GM12878 (cell line): Measurements from ENCODE around the gene DST. TPM values are rescaled to one million over a fixed set of nuclear protein-coding genes. Genes with fewer than 3 reads are reported as not detected.

Experiments used
- ATAC-seq: fragments of 200-7000 bp; cut with Tn5 transposase; 3 replicates; pipeline ENCODE4 v1.9.1; 2020; ENCODE audit warnings: mild to moderate bottlenecking, moderate library complexity
- BruUV-seq: library from RNA; stranded (reverse); fragments of 400-500 nt; replicated peaks from 2 replicates; lab custom pipeline; 2021; lab: Mats Ljungman, UMichigan
- CTCF ChIA-PET: fragments of 300-600 bp; sonication (Branson Sonifier 250); formaldehyde crosslinking; extraction: SDS; loops from one replicate; lab custom pipeline; 2021; ENCODE audit warnings: inconsistent platforms; lab: Yijun Ruan, JAX
- POLR2A ChIA-PET: fragments of 350-600 bp; formaldehyde crosslinking; extraction: SDS; loops from one replicate; lab custom pipeline; 2021; ENCODE audit warnings: inconsistent platforms; lab: Charles Lee
- RAD21 ChIA-PET: fragments of 300-600 bp; sonication (Branson Sonifier 250); formaldehyde crosslinking; loops from one replicate; lab custom pipeline; 2023; ENCODE audit warnings: antibody characterized with exemption; ENCODE audit not compliant: unreplicated experiment; lab: Charles Lee
- SMC1A ChIA-PET: fragments of 300-600 bp; sonication (Branson Sonifier 250); formaldehyde crosslinking; loops from one replicate; lab custom pipeline; 2023; ENCODE audit not compliant: unreplicated experiment, uncharacterized antibody; lab: Charles Lee
- DNase-seq: peaks from one replicate; pipeline ENCODE4 v3.0.0-alpha.2; 2011; ENCODE audit warnings: low read depth, low spot score
- FAIRE-seq: peaks from 3 replicates; lab custom pipeline; 2011; peaks lifted over from hg19 to GRCh38; lab: Jason Lieb, UNC
- H2AFZ ChIP-seq: 2 replicates; pipeline ENCODE4 v1.6.0; 2011; ENCODE audit warnings: low read depth, low read length, control low read depth; ENCODE audit not compliant: control insufficient read depth
- H3K27ac ChIP-seq: 2 replicates; pipeline ENCODE4 v1.5.1; 2011; ENCODE audit warnings: control low read depth; ENCODE audit not compliant: control insufficient read depth, insufficient read depth
- H3K27me3 ChIP-seq, 2 experiments: replicated peaks in 1 of 2; 2 replicates each; pipeline versions ENCODE4 v1.6.0 to v1.6.1; 2011; ENCODE audit warnings: low read length in 1 of 2; ENCODE audit not compliant: control insufficient read depth in 2 of 2, insufficient read depth in 2 of 2
- H3K36me3 ChIP-seq, 2 experiments: 2 replicates each; pipeline ENCODE4 v1.5.1; 2011; ENCODE audit warnings: low read length in 1 of 2; ENCODE audit not compliant: control insufficient read depth in 2 of 2, insufficient read depth in 2 of 2
- H3K4me1 ChIP-seq: 2 replicates; pipeline ENCODE4 v1.6.1; 2011; ENCODE audit warnings: mild to moderate bottlenecking, low read length, moderate library complexity, mixed read lengths; ENCODE audit not compliant: control insufficient read depth, insufficient read depth
- H3K4me2 ChIP-seq: 2 replicates; pipeline ENCODE4 v1.6.0; 2011; ENCODE audit warnings: control low read depth; ENCODE audit not compliant: control insufficient read depth, insufficient read depth
- H3K4me3 ChIP-seq: fragments of 200-600 bp; sonication (generic); 2 replicates; pipeline ENCODE4 v1.5.1; 2016
- H3K79me2 ChIP-seq: 2 replicates; pipeline ENCODE4 v1.6.0; 2011; ENCODE audit warnings: low read length; ENCODE audit not compliant: control insufficient read depth, insufficient read depth
- H3K9ac ChIP-seq: 2 replicates; pipeline ENCODE4 v1.8.0; 2011; ENCODE audit warnings: low read length, control low read depth, mixed read lengths; ENCODE audit not compliant: control insufficient read depth, insufficient read depth
- H3K9me3 ChIP-seq: replicated peaks from 3 replicates; pipeline ENCODE4 v1.5.1; 2011; ENCODE audit warnings: mild to moderate bottlenecking, low read length; ENCODE audit not compliant: control insufficient read depth, insufficient read depth
- H4K20me1 ChIP-seq: 2 replicates; pipeline ENCODE4 v1.6.0; 2011; ENCODE audit not compliant: control insufficient read depth, insufficient read depth
- BRCA1 ChIP-seq: IDR thresholded peaks from 2 replicates; pipeline ENCODE4 v1.6.1; 2011; ENCODE audit warnings: low read depth, low read length, improper control_type of control experiment
- CBFB ChIP-seq: IDR thresholded peaks from 2 replicates; pipeline ENCODE4 v1.6.1; 2016; ENCODE audit warnings: antibody characterized with exemption, low read depth
- CREB1 ChIP-seq: IDR thresholded peaks from 2 replicates; pipeline ENCODE4 v1.6.1; 2012; ENCODE audit warnings: low read depth, mild to moderate bottlenecking, inconsistent platforms
- DPF2 ChIP-seq: fragments of 450-650 bp; IDR thresholded peaks from 2 replicates; pipeline ENCODE4 v1.6.1; 2017; ENCODE audit warnings: mild to moderate bottlenecking
- EGR1 ChIP-seq, 2 experiments: IDR thresholded peaks; 1 replicate in 1 of 2; 2 replicates in 1 of 2; pipeline ENCODE4 v1.6.1; 2011 to 2012; ENCODE audit warnings: low read depth in 2 of 2, low read length in 2 of 2, borderline replicate concordance in 1 of 2, mild to moderate bottlenecking in 1 of 2, moderate library complexity in 1 of 2
- ETV6 ChIP-seq, 2 experiments: fragments of 450-650 bp in 1 of 2; IDR thresholded peaks in 1 of 2; conservative IDR thresholded peaks in 1 of 2; 2 replicates each; pipeline ENCODE4 v1.6.1; 2014; ENCODE audit warnings: antibody characterized with exemption in 1 of 2, borderline replicate concordance in 1 of 2, low read depth in 1 of 2, mild to moderate bottlenecking in 1 of 2, moderate library complexity in 1 of 2
- GATAD2B ChIP-seq: fragments of 450-650 bp; conservative IDR thresholded peaks from 2 replicates; pipeline ENCODE4 v1.6.1; 2017; ENCODE audit warnings: low read depth, mild to moderate bottlenecking, moderate library complexity
- HDGF ChIP-seq: fragments of 450-650 bp; IDR thresholded peaks from 2 replicates; pipeline ENCODE4 v1.6.1; 2016; ENCODE audit warnings: antibody characterized with exemption
- IKZF1 ChIP-seq: fragments of 450-650 bp; conservative IDR thresholded peaks from 2 replicates; pipeline ENCODE4 v1.6.1; 2017; ENCODE audit warnings: antibody characterized with exemption, mild to moderate bottlenecking
- REST ChIP-seq: IDR thresholded peaks from 2 replicates; pipeline ENCODE4 v1.6.1; 2012; ENCODE audit warnings: mild to moderate bottlenecking, low read depth, low read length
- RUNX3 ChIP-seq: IDR thresholded peaks from 2 replicates; pipeline ENCODE4 v1.6.1; 2012; ENCODE audit warnings: low read length, inconsistent platforms
- SMAD5 ChIP-seq: IDR thresholded peaks from 2 replicates; pipeline ENCODE4 v1.6.1; 2016; ENCODE audit warnings: antibody characterized with exemption, low read depth
- SMARCA5 ChIP-seq: fragments of 450-650 bp; IDR thresholded peaks from 2 replicates; pipeline ENCODE4 v1.6.1; 2017; ENCODE audit warnings: mild to moderate bottlenecking
- SUZ12 ChIP-seq: fragments of 200-600 bp; sonication (generic); IDR thresholded peaks from one replicate; pipeline ENCODE4 v1.6.1; 2018; ENCODE audit warnings: antibody characterized with exemption, mild to moderate bottlenecking; ENCODE audit not compliant: unreplicated experiment
- TAF1 ChIP-seq: IDR thresholded peaks from 2 replicates; pipeline ENCODE4 v1.6.1; 2011; ENCODE audit warnings: mild to moderate bottlenecking, low read depth, low read length, borderline replicate concordance
- TCF12 ChIP-seq: IDR thresholded peaks from 2 replicates; pipeline ENCODE4 v1.6.1; 2011; ENCODE audit warnings: low read depth, mild to moderate bottlenecking, low read length
- WRNIP1 ChIP-seq: IDR thresholded peaks from 2 replicates; pipeline ENCODE4 v1.6.1; 2011; ENCODE audit warnings: low read depth, low read length, improper control_type of control experiment, borderline replicate concordance
- ZNF24 ChIP-seq: fragments of 450-650 bp; IDR thresholded peaks from 2 replicates; pipeline ENCODE4 v1.6.1; 2017; ENCODE audit warnings: antibody characterized with exemption, mild to moderate bottlenecking
- ZNF274 ChIP-seq: IDR thresholded peaks from one replicate; pipeline ENCODE4 v1.8.0; 2011; ENCODE audit not compliant: insufficient read length, insufficient read depth
- WGBS: methylation state at CpG from one replicate; pipeline ENCODE4 v1.1.6; 2016; ENCODE audit warnings: low lambda C conversion rate; ENCODE audit not compliant: insufficient replicate concordance, insufficient coverage; ENCODE audit errors: missing lambda C conversion rate; 5-methylcytosine and 5-hydroxymethylcytosine counted together
- in situ Hi-C: fragments of 300-500 bp; cut with MboI; formaldehyde crosslinking; loops from 9 replicates; pipeline ENCODE4 v1.14.3; 2018; ENCODE audit warnings: mixed read lengths
- intact Hi-C: fragments of 100-400 bp; cut with micrococcal nuclease; formaldehyde crosslinking; loops from one replicate; pipeline ENCODE4 v1.14.2; 2022; ENCODE audit not compliant: unreplicated experiment
- polyA plus RNA-seq, 11 experiments: library from polyadenylated mRNA; depleted of rRNA in 4 of 11; unstranded in 6 of 11; stranded (reverse) in 5 of 11; fragments of >200 nt; fragmentation: Nextera tagmentation in 4 of 11; fragmentation: Illumina TruSeq in 1 of 11; extraction: Ambion mirVana in 4 of 11; extraction: Trizol in 1 of 11; gene quantifications; 1 replicate in 1 of 11; 2 replicates in 10 of 11; pipeline versions ENCODE4 v1.2.1 to v1.2.3, GENCODE V29; 2011 to 2016; ENCODE audit warnings: inconsistent platforms in 2 of 11, missing spikeins in 2 of 11, low read depth in 1 of 11
- total RNA-seq, 4 experiments: library from RNA; depleted of rRNA in 3 of 4; stranded (reverse); fragments of >200 nt in 3 of 4; fragmentation: Illumina TruSeq in 1 of 4; extraction: Trizol in 1 of 4; gene quantifications; 2 replicates each; pipeline versions ENCODE4 v1.2.1 to v1.2.3, GENCODE V29; 2013 to 2021
- TF ChIP-seq, protein P1 (sequence below): IDR thresholded peaks from 2 replicates; pipeline ENCODE4 v1.6.1; 2012; ENCODE audit warnings: low read length, inconsistent platforms

The DST gene
- total and polyA plus RNA-seq, 10 of the 15 experiments (the other 5 are each of a cell fraction or from before 2014, with no cell fraction given), result 32.1 to 156 (median 75.0) TPM

GRCh38 chr6:56573624-56574023 is 69.1 kb downstream of the DST start (continued):
- TF ChIP-seq REST, result no peak
- no peak for TF ChIP-seq SUZ12

GRCh38 chr6:56572788-56573471 is 69.8 kb downstream of the DST start:
- Histone ChIP-seq H3K4me3 (no peak overlapping the region), H3K79me2 (no peaks in the 10 kb centered on the region), H4K20me1 (no peaks in the 10 kb centered on the region), H3K4me1 (no peaks in the 10 kb centered on the region), H3K36me3 (peaks cover 0 to 19% of the 10 kb centered on the region in 2 experiments; a peak in 3 of 4 replicates), H3K9me3 (no peaks in the 10 kb centered on the region), H3K27ac (no peak overlapping the region), H2AFZ (no peak overlapping the region), H3K9ac (no peak overlapping the region), H3K27me3 (no peaks in the 10 kb centered on the region), H3K4me2 (no peak overlapping the region)
- no TSS peak for BruUV-seq
- in situ Hi-C loops (no loop called here), intact Hi-C loops (no loop called here)
- FAIRE-seq, result no peak
- no peak for ATAC-seq
- ChIA-PET POLR2A (interaction anchor here (0.6 kb wide), 1 partner anchor 9 kb away, joined by 3 read pairs; no protein-coding TSS in a partner anchor), SMC1A (interaction anchor here (0.9 to 1.5 kb wide), 3 partner anchors 8 to 278 kb away, joined by 3 to 5 read pairs (median 3); no protein-coding TSS in a partner anchor), RAD21 (interaction anchor here (1.1 kb wide), 1 partner anchor 20 kb away, joined by 5 read pairs; no protein-coding TSS in a partner anchor), CTCF (interaction anchor here (0.9 to 1.4 kb wide), 6 partner anchors 20 to 76 kb away, joined by 3 to 7 read pairs (median 3); no protein-coding TSS in a partner anchor)
- TF ChIP-seq BRCA1, result no peak
- no peak for TF ChIP-seq ZNF274
- TF ChIP-seq IKZF1, result no peak
- TF ChIP-seq CBFB, result no peak
- no peak for TF ChIP-seq TCF12
- no peak for TF ChIP-seq TAF1
- no peak for TF ChIP-seq SMARCA5
- TF ChIP-seq, protein P1, sequence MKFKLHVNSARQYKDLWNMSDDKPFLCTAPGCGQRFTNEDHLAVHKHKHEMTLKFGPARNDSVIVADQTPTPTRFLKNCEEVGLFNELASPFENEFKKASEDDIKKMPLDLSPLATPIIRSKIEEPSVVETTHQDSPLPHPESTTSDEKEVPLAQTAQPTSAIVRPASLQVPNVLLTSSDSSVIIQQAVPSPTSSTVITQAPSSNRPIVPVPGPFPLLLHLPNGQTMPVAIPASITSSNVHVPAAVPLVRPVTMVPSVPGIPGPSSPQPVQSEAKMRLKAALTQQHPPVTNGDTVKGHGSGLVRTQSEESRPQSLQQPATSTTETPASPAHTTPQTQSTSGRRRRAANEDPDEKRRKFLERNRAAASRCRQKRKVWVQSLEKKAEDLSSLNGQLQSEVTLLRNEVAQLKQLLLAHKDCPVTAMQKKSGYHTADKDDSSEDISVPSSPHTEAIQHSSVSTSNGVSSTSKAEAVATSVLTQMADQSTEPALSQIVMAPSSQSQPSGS, result no peak
- TF ChIP-seq HDGF, result no peak
- TF ChIP-seq WRNIP1, result no peak
- TF ChIP-seq SMAD5, result no peak
- TF ChIP-seq GATAD2B, result no peak
- TF ChIP-seq EGR1 (IDR thresholded peaks at IDR 0.05; ENCODE audit: borderline replicate concordance in 1 of 2, low read depth in 2 of 2, low read length in 2 of 2), result no peak
- TF ChIP-seq DPF2, result no peak
- no peak for TF ChIP-seq ETV6 (conservative IDR thresholded peaks at IDR 0.05 in 1 of 2, IDR thresholded peaks at IDR 0.05 in 1 of 2; ENCODE audit: borderline replicate concordance in 1 of 2, low read depth in 1 of 2)
- TF ChIP-seq CREB1, result no peak
- TF ChIP-seq RUNX3, result no peak
- TF ChIP-seq ZNF24, result no peak
- no peak for DNase-seq
- 33% methylated on average over 3 of the region's 3 CpGs for WGBS
